Neural cell (in vitro differentiated cells): Measurements from ENCODE around the gene ANKRD52. TPM values are rescaled to one million over a fixed set of nuclear protein-coding genes. Genes with fewer than 3 reads are reported as not detected.

ENCODE experiments used
- H2AFZ ChIP-seq: fragments of 200-600, 300-800 bp; sonication (generic), shearing (Covaris generic); 2 replicates; pipeline ENCODE4 v1.6.0; 2014; ENCODE audit warnings: low read depth, mild to moderate bottlenecking, antibody characterized with exemption, low read length, moderate library complexity
- H3F3A ChIP-seq: fragments of 200-600 bp; shearing (Covaris generic); 2 replicates; pipeline ENCODE4 v1.6.1; 2016; ENCODE audit warnings: mild to moderate bottlenecking, moderate library complexity, mixed read lengths, antibody characterized with exemption, low read length; ENCODE audit not compliant: insufficient read depth, poor library complexity, severe bottlenecking
- H3K27ac ChIP-seq: fragments of 200-600, 300-800 bp; sonication (generic), shearing (Covaris generic); 2 replicates; pipeline ENCODE4 v1.5.1; 2014; ENCODE audit warnings: mild to moderate bottlenecking, low read length, moderate library complexity
- H3K27me3 ChIP-seq: fragments of 300-800, 200-600 bp; sonication (generic), shearing (Covaris generic); 2 replicates; pipeline ENCODE4 v1.6.0; 2014; ENCODE audit warnings: mild to moderate bottlenecking, low read depth, low read length, moderate library complexity; ENCODE audit not compliant: insufficient read depth
- H3K36me3 ChIP-seq: fragments of 300-800, 200-600 bp; sonication (generic), shearing (Covaris generic); 2 replicates; pipeline ENCODE4 v1.5.1; 2014; ENCODE audit warnings: mild to moderate bottlenecking, antibody characterized with exemption, low read length, moderate library complexity; ENCODE audit not compliant: insufficient read depth
- H3K4me2 ChIP-seq: fragments of 300-800, 200-600 bp; sonication (generic), shearing (Covaris generic); 2 replicates; pipeline ENCODE4 v1.6.0; 2014; ENCODE audit warnings: mild to moderate bottlenecking, low read length
- H3K4me3 ChIP-seq: fragments of 300-800, 200-600 bp; sonication (generic), shearing (Covaris generic); 2 replicates; pipeline ENCODE4 v1.5.1; 2014; ENCODE audit warnings: mild to moderate bottlenecking, low read length, moderate library complexity
- H3K79me2 ChIP-seq: fragments of 200-600 bp; shearing (Covaris generic); replicated peaks from 2 replicates; pipeline ENCODE4 v1.6.0; 2014; ENCODE audit warnings: mild to moderate bottlenecking, low read length, moderate library complexity; ENCODE audit not compliant: insufficient read depth
- H3K9ac ChIP-seq: fragments of 300-800, 200-600 bp; sonication (generic), shearing (Covaris generic); 2 replicates; pipeline ENCODE4 v1.6.1; 2016; ENCODE audit warnings: mild to moderate bottlenecking, low read length, mixed read lengths
- H3K9me2 ChIP-seq: fragments of 200-600 bp; shearing (Covaris generic); 2 replicates; pipeline ENCODE4 v1.6.1; 2016; ENCODE audit warnings: mild to moderate bottlenecking, low read length, mixed read lengths; ENCODE audit not compliant: insufficient read depth
- H3K9me3 ChIP-seq: fragments of 200-600, 300-800 bp; sonication (generic), shearing (Covaris generic); 2 replicates; pipeline ENCODE4 v1.6.1; 2016; ENCODE audit warnings: mild to moderate bottlenecking, mixed run types, low read length, moderate library complexity, mixed read lengths
- H4K20me1 ChIP-seq: fragments of 200-600 bp; shearing (Covaris generic); 2 replicates; pipeline ENCODE4 v1.6.1; 2016; ENCODE audit warnings: mild to moderate bottlenecking, mixed run types; ENCODE audit not compliant: insufficient read depth
- EP300 ChIP-seq: fragments of 450-650 bp; conservative IDR thresholded peaks from 2 replicates; pipeline ENCODE4 v1.6.1; 2014; ENCODE audit warnings: antibody characterized with exemption, mild to moderate bottlenecking, moderate library complexity; ENCODE audit not compliant: poor library complexity, severe bottlenecking
- EZH2 ChIP-seq: fragments of 200-600, 300-800 bp; shearing (Covaris generic), sonication (generic); IDR thresholded peaks from 2 replicates; pipeline ENCODE4 v1.6.1; 2014; ENCODE audit warnings: antibody characterized with exemption, low read length, borderline replicate concordance, mild to moderate bottlenecking; ENCODE audit not compliant: insufficient read depth, poor library complexity, severe bottlenecking
- MXI1 ChIP-seq: fragments of 450-650 bp; conservative IDR thresholded peaks from 2 replicates; pipeline ENCODE4 v1.6.1; 2014; ENCODE audit warnings: antibody characterized with exemption, mild to moderate bottlenecking; ENCODE audit not compliant: poor library complexity, severe bottlenecking
- POLR2AphosphoS5 ChIP-seq: IDR thresholded peaks from 2 replicates; pipeline ENCODE4 v1.6.1; 2012
- RAD21 ChIP-seq: fragments of 450-650 bp; conservative IDR thresholded peaks from 2 replicates; pipeline ENCODE4 v1.6.1; 2014; ENCODE audit warnings: antibody characterized with exemption, mild to moderate bottlenecking, moderate library complexity
- SMC3 ChIP-seq: fragments of 450-650 bp; conservative IDR thresholded peaks from 2 replicates; pipeline ENCODE4 v1.6.1; 2014; ENCODE audit warnings: antibody characterized with exemption, mild to moderate bottlenecking, moderate library complexity; ENCODE audit not compliant: poor library complexity
- TAF1 ChIP-seq: IDR thresholded peaks from 2 replicates; pipeline ENCODE4 v1.6.1; 2012; ENCODE audit warnings: low read depth
- polyA minus RNA-seq: library from RNA; depleted of rRNA, polyadenylated mRNA; stranded (reverse); fragments of >200 nt; gene quantifications from 2 replicates; pipeline ENCODE4 v1.2.3, GENCODE V29; 2014
- polyA plus RNA-seq: library from polyadenylated mRNA; depleted of rRNA; stranded (reverse); fragments of >200 nt; gene quantifications from 2 replicates; pipeline ENCODE4 v1.2.3, GENCODE V29; 2014
- TF ChIP-seq, protein P1 (sequence below): IDR thresholded peaks from 2 replicates; pipeline ENCODE4 v1.6.1; 2012; ENCODE audit warnings: borderline replicate concordance
- TF ChIP-seq, protein P2 (sequence below): fragments of 450-650 bp; IDR thresholded peaks from 2 replicates; pipeline ENCODE4 v1.5.1; 2014; ENCODE audit warnings: antibody characterized with exemption, mild to moderate bottlenecking, moderate library complexity; ENCODE audit not compliant: poor library complexity, severe bottlenecking

The ANKRD52 gene
- polyA plus RNA-seq (7.3 and 8.3 TPM in 2 replicates), polyA minus RNA-seq (12.2 and 17.2 TPM in 2 replicates)

DNA sequence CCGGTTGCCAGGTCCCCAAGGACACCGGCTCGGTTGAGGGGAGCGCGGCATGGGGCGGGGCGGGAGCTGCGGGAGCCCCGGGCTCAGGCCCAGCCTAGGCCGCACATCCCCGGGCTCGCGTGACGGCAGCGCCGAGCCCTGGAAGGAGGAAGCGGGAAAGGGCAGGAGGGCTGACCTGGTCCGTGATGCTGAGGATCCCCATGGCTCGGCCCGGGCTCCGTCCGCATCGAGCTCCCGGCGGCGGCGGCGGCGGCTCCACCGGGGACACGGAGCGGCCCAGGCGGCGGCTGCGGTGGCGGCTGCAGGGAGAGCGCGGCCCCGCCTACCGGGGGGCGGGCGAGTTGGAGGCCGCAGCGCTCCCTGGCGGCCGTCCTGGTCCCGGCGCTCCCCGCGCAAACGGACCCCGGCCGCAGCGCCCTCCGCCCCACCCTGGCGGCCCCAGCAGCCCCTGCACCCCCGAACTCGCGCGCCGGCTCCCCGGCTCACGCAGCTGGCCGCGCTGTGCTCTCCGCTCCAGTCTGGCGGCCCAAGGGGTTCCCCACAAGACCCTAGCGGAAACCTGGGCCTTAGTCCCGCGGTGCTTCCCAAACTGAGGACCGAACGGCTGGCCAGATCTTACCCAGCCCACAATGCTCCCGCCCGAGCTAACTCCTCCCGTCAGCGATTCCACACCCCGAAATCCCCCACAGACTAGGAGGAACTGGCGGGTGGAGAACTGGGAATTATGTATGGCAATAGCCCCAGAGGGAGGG is at the start of gene ANKRD52:
Gene ANKRD52 (minus strand): TSS at position 317 of the 752 bp plus-strand sequence. CDS start 115 bp downstream, at position 202.
- TF ChIP-seq POLR2AphosphoS5 (peak; percentile 82), EZH2 (no peak), EP300 (peak; percentile 46), TAF1 (peak; percentile 75), RAD21 (peak; percentile 48), MXI1 (peak; percentile 68), SMC3 (peak; percentile 74)
- TF ChIP-seq, protein P1, sequence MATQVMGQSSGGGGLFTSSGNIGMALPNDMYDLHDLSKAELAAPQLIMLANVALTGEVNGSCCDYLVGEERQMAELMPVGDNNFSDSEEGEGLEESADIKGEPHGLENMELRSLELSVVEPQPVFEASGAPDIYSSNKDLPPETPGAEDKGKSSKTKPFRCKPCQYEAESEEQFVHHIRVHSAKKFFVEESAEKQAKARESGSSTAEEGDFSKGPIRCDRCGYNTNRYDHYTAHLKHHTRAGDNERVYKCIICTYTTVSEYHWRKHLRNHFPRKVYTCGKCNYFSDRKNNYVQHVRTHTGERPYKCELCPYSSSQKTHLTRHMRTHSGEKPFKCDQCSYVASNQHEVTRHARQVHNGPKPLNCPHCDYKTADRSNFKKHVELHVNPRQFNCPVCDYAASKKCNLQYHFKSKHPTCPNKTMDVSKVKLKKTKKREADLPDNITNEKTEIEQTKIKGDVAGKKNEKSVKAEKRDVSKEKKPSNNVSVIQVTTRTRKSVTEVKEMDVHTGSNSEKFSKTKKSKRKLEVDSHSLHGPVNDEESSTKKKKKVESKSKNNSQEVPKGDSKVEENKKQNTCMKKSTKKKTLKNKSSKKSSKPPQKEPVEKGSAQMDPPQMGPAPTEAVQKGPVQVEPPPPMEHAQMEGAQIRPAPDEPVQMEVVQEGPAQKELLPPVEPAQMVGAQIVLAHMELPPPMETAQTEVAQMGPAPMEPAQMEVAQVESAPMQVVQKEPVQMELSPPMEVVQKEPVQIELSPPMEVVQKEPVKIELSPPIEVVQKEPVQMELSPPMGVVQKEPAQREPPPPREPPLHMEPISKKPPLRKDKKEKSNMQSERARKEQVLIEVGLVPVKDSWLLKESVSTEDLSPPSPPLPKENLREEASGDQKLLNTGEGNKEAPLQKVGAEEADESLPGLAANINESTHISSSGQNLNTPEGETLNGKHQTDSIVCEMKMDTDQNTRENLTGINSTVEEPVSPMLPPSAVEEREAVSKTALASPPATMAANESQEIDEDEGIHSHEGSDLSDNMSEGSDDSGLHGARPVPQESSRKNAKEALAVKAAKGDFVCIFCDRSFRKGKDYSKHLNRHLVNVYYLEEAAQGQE: no peak
- TF ChIP-seq, protein P2, sequence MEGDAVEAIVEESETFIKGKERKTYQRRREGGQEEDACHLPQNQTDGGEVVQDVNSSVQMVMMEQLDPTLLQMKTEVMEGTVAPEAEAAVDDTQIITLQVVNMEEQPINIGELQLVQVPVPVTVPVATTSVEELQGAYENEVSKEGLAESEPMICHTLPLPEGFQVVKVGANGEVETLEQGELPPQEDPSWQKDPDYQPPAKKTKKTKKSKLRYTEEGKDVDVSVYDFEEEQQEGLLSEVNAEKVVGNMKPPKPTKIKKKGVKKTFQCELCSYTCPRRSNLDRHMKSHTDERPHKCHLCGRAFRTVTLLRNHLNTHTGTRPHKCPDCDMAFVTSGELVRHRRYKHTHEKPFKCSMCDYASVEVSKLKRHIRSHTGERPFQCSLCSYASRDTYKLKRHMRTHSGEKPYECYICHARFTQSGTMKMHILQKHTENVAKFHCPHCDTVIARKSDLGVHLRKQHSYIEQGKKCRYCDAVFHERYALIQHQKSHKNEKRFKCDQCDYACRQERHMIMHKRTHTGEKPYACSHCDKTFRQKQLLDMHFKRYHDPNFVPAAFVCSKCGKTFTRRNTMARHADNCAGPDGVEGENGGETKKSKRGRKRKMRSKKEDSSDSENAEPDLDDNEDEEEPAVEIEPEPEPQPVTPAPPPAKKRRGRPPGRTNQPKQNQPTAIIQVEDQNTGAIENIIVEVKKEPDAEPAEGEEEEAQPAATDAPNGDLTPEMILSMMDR: peak; percentile 89
- Histone ChIP-seq H3K79me2 (peaks cover 21% of the 10 kb centered on the region), H2AFZ (peak within 1 kb of the TSS; percentile 89)

DNA sequence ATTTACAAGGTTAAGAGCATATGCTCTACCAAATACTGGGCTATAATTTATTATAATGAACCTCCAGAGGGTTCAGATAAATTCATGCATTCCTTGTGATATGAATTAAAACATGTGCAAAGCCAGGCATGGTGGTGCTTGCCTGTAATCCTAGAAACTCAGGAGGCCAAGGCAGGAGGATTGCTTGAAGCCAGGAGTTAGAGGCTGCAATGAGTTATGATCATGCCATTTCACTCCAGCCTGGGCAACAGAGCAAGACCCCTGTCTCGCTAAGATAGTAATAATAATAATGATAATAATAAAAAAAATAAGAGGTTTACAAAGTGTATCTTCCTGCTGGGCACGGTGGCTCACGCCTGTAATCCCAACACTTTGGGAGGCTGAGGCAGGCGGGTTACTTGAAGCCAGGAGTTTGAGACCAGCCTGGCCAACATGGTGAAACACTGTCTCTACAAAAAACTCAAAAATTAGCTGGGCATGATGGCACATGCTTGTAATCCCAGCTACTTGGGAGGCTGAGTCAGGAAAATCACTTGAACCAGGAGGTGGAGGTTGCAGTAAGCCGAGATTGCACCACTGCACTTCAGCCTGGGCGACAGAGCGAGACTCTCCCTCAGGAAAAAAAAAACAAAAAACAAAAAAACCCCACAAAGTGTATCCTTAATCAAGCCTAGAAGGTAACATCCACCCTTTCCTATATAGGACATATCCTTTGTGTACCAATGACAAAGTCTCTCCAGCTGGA is 49.2 kb upstream of the ANKRD52 start:
- Histone ChIP-seq H3K9ac (no peak overlapping the region), H3K79me2 (no peaks in the 10 kb centered on the region), H4K20me1 (no peaks in the 10 kb centered on the region), H3K27me3 (no peaks in the 10 kb centered on the region), H3K4me2 (no peak overlapping the region), H3K27ac (no peak overlapping the region), H3F3A (no peaks in the 10 kb centered on the region), H3K9me3 (no peaks in the 10 kb centered on the region), H2AFZ (no peak overlapping the region), H3K4me3 (no peak overlapping the region), H3K36me3 (peaks cover 4% of the 10 kb centered on the region), H3K9me2 (no peaks in the 10 kb centered on the region)
- TF ChIP-seq, protein P1: no peak
- no peak for TF ChIP-seq RAD21

More for the DNA sequence above, at the start of gene ANKRD52:
- Histone ChIP-seq H3K27ac (peak within 1 kb of the TSS; percentile 80), H3F3A (no peaks in the 10 kb centered on the region), H3K27me3 (no peaks in the 10 kb centered on the region), H3K9ac (peak within 1 kb of the TSS; percentile 96), H3K9me3 (no peaks in the 10 kb centered on the region), H3K36me3 (peaks cover 7% of the 10 kb centered on the region), H3K4me2 (peak within 1 kb of the TSS; percentile 90), H3K9me2 (no peaks in the 10 kb centered on the region), H3K4me3 (peak within 1 kb of the TSS; percentile 96), H4K20me1 (no peaks in the 10 kb centered on the region)
